GM15510 (cell line): ENCODE results near the gene UBE4B.

Experiments used
- POLR2A ChIP-seq: IDR thresholded peaks from 3 replicates; pipeline ENCODE4 v1.6.1; 2011; ENCODE audit warnings: borderline replicate concordance; ENCODE audit not compliant: insufficient read length; ENCODE audit errors: extremely low read depth

UBE4B gene

GRCh38 chr1:10060311-10061100, 27.7 kb downstream of the UBE4B start:
- TF ChIP-seq POLR2A: no peak

GRCh38 chr1:10061276-10061675, 28.5 kb downstream of the UBE4B start:
- no peak for TF ChIP-seq POLR2A

GRCh38 chr1:10063878-10064277, 31.1 kb downstream of the UBE4B start:
- TF ChIP-seq POLR2A: no peak

GRCh38 chr1:10064416-10065343, 31.9 kb downstream of the UBE4B start:
- TF ChIP-seq POLR2A: no peak

- TF ChIP-seq POLR2A: no peak
Measured at GRCh38 chr1:10065344-10065685, 32.6 kb downstream of the UBE4B start.

- no peak for TF ChIP-seq POLR2A
Measured at GRCh38 chr1:10065760-10066159, 33.0 kb downstream of the UBE4B start.

- no peak for TF ChIP-seq POLR2A
Measured at GRCh38 chr1:10068605-10069294, 36.0 kb downstream of the UBE4B start.

- TF ChIP-seq POLR2A: no peak
Measured at GRCh38 chr1:10070206-10070605, 37.4 kb downstream of the UBE4B start.

- TF ChIP-seq POLR2A: no peak
Measured at GRCh38 chr1:10071640-10072039, 38.9 kb downstream of the UBE4B start.

- no peak for TF ChIP-seq POLR2A
Measured at GRCh38 chr1:10074059-10074851, 41.5 kb downstream of the UBE4B start.

GRCh38 chr1:10074852-10075730, 42.3 kb downstream of the UBE4B start:
- TF ChIP-seq POLR2A: no peak

- no peak for TF ChIP-seq POLR2A
Measured at GRCh38 chr1:10075732-10076131, 43.0 kb downstream of the UBE4B start.

- no peak for TF ChIP-seq POLR2A
Measured at GRCh38 chr1:10078494-10078893, 45.7 kb downstream of the UBE4B start.
